Mesenchymal stem cell (in vitro differentiated cells and primary cell): Measurements from ENCODE around the gene PLEKHB1.

Source experiments
- DNase-seq: peaks from one replicate; pipeline ENCODE4 v3.0.0-alpha.2; 2013
- H2AFZ ChIP-seq: one replicate; pipeline ENCODE4 v1.6.1; 2013; ENCODE audit warnings: low read depth, mild to moderate bottlenecking, control low read depth, inconsistent platforms, low read length, moderate library complexity
- H2AK5ac ChIP-seq: 2 replicates; pipeline ENCODE4 v1.6.1; 2013; ENCODE audit warnings: low read length, moderate library complexity, mild to moderate bottlenecking, inconsistent platforms; ENCODE audit not compliant: severe bottlenecking
- H2BK120ac ChIP-seq: one replicate; pipeline ENCODE4 v1.6.1; 2013; ENCODE audit warnings: low read depth, mild to moderate bottlenecking, inconsistent platforms, low read length, moderate library complexity
- H2BK12ac ChIP-seq, 2 experiments: one replicate each; pipeline ENCODE4 v1.6.1; 2013; ENCODE audit warnings: inconsistent platforms in 2 of 2, low read length in 2 of 2, mild to moderate bottlenecking in 2 of 2, moderate library complexity in 2 of 2, control low read depth in 1 of 2
- H2BK15ac ChIP-seq: one replicate; pipeline ENCODE4 v1.6.1; 2013; ENCODE audit warnings: mild to moderate bottlenecking, low read depth, inconsistent platforms; ENCODE audit not compliant: poor library complexity, severe bottlenecking
- H2BK5ac ChIP-seq: 2 replicates; pipeline ENCODE4 v1.6.1; 2013; ENCODE audit warnings: low read depth, mild to moderate bottlenecking, low read length, control low read depth, inconsistent platforms; ENCODE audit not compliant: poor library complexity, severe bottlenecking
- H3K14ac ChIP-seq, 2 experiments: one replicate each; pipeline ENCODE4 v1.6.1; 2013; ENCODE audit warnings: inconsistent platforms in 2 of 2, low read length in 2 of 2, control low read depth in 1 of 2, mild to moderate bottlenecking in 1 of 2, moderate library complexity in 1 of 2
- H3K18ac ChIP-seq, 2 experiments: one replicate each; pipeline ENCODE4 v1.6.1; 2013; ENCODE audit warnings: inconsistent platforms in 2 of 2, low read length in 2 of 2, control low read depth in 1 of 2, low read depth in 1 of 2, mild to moderate bottlenecking in 1 of 2
- H3K23ac ChIP-seq, 2 experiments: one replicate each; pipeline ENCODE4 v1.6.1; 2013; ENCODE audit warnings: inconsistent platforms in 2 of 2, low read length in 2 of 2, mild to moderate bottlenecking in 2 of 2, moderate library complexity in 2 of 2, control low read depth in 1 of 2
- H3K27ac ChIP-seq: 2 replicates; pipeline ENCODE4 v1.5.1; 2013; ENCODE audit warnings: mild to moderate bottlenecking, moderate library complexity, low read length, control low read depth, inconsistent platforms; ENCODE audit not compliant: poor library complexity, severe bottlenecking
- H3K27me3 ChIP-seq, 2 experiments: 2 replicates each; pipeline versions ENCODE4 v1.6.1 to v1.7.0; 2013; ENCODE audit warnings: low read length in 2 of 2, mild to moderate bottlenecking in 2 of 2, moderate library complexity in 2 of 2, control low read depth in 1 of 2, inconsistent platforms in 1 of 2; ENCODE audit not compliant: control insufficient read depth in 1 of 2, insufficient read depth in 1 of 2
- H3K36me3 ChIP-seq, 2 experiments: 2 replicates each; pipeline versions ENCODE4 v1.6.1 to v1.7.0; 2013; ENCODE audit warnings: low read length in 2 of 2, control low read depth in 1 of 2, inconsistent platforms in 1 of 2, low read depth in 1 of 2, mild to moderate bottlenecking in 1 of 2; ENCODE audit not compliant: insufficient read depth in 2 of 2, control insufficient read depth in 1 of 2
- H3K4ac ChIP-seq, 2 experiments: one replicate each; pipeline ENCODE4 v1.6.1; 2013; ENCODE audit warnings: inconsistent platforms in 2 of 2, low read length in 2 of 2, mild to moderate bottlenecking in 2 of 2, moderate library complexity in 2 of 2, control low read depth in 1 of 2, low read depth in 1 of 2
- H3K4me1 ChIP-seq: 2 replicates; pipeline ENCODE4 v1.6.1; 2013; ENCODE audit warnings: low read depth, low read length, control low read depth; ENCODE audit not compliant: control insufficient read depth, insufficient read depth
- H3K4me2 ChIP-seq: 2 replicates; pipeline ENCODE4 v1.6.1; 2013; ENCODE audit warnings: low read length, mild to moderate bottlenecking, inconsistent platforms; ENCODE audit not compliant: poor library complexity, severe bottlenecking
- H3K4me3 ChIP-seq, 2 experiments: 2 replicates each; pipeline versions ENCODE4 v1.5.1 to v1.7.0; 2013; ENCODE audit warnings: low read length in 2 of 2, mild to moderate bottlenecking in 2 of 2, control low read depth in 1 of 2, low read depth in 1 of 2; ENCODE audit not compliant: insufficient read depth in 1 of 2
- H3K79me1 ChIP-seq: replicated peaks from 2 replicates; pipeline ENCODE4 v1.6.1; 2013; ENCODE audit warnings: mild to moderate bottlenecking, control low read depth, low read length, inconsistent platforms; ENCODE audit not compliant: poor library complexity, severe bottlenecking
- H3K9ac ChIP-seq: 2 replicates; pipeline ENCODE4 v1.7.0; 2013; ENCODE audit warnings: mild to moderate bottlenecking, low read length, moderate library complexity
- H3K9me3 ChIP-seq: 2 replicates; pipeline ENCODE4 v1.7.0; 2013; ENCODE audit warnings: mild to moderate bottlenecking, low read length; ENCODE audit not compliant: control insufficient read depth
- H4K8ac ChIP-seq: one replicate; pipeline ENCODE4 v1.6.1; 2013; ENCODE audit warnings: inconsistent platforms, mild to moderate bottlenecking, low read length, moderate library complexity
- H4K91ac ChIP-seq: one replicate; pipeline ENCODE4 v1.6.1; 2013; ENCODE audit warnings: mild to moderate bottlenecking, low read length, inconsistent platforms
- WGBS: methylation state at CpG from one replicate; pipeline ENCODE4 v1.1.7; 2013; ENCODE audit warnings: mixed read lengths; 5-methylcytosine and 5-hydroxymethylcytosine counted together

Gene PLEKHB1

DNA sequence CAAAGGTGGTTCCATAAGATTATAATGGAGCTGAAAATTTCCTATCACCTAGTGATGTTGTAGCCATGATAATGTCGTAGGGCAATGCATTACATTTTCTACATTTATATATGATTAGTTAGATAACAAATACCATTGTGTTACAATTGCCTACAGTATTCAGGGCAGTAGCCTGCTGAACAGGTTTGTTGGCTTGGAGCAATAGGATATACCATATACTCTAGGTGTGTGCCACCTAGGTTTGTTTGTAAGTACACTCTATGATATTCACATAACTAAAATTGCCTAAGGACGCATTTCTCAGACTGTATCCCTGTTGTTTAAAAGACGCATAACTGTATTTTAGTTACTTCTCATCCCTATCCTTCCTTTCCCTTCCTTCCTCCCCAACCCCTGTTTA lies 13.6 kb downstream of the PLEKHB1 start:
- no peak overlapping the region for H4K91ac ChIP-seq
- no peak overlapping the region for H2AK5ac ChIP-seq
- H3K9ac ChIP-seq: no peak overlapping the region
- no peaks in the 10 kb centered on the region for H3K79me1 ChIP-seq
- no peak overlapping the region for H2BK12ac ChIP-seq
- H4K8ac ChIP-seq: no peak overlapping the region
- no peak for DNase-seq
- 100% methylated on average over 2 of the region's 3 CpGs for WGBS
- H3K4me1 ChIP-seq: peaks cover 8% of the 10 kb centered on the region
- H3K27me3 ChIP-seq: peaks cover 0 to 11% of the 10 kb centered on the region in 2 experiments
- H3K4me2 ChIP-seq: no peak overlapping the region
- no peak overlapping the region for H3K27ac ChIP-seq
- no peak overlapping the region for H3K18ac ChIP-seq
- H3K36me3 ChIP-seq: no peaks in the 10 kb centered on the region
- H3K9me3 ChIP-seq: no peaks in the 10 kb centered on the region
- H3K23ac ChIP-seq: no peak overlapping the region
- H2BK120ac ChIP-seq: no peak overlapping the region
- no peak overlapping the region for H2BK15ac ChIP-seq
- H3K14ac ChIP-seq: no peak overlapping the region
- no peak overlapping the region for H2AFZ ChIP-seq
- no peak overlapping the region for H3K4me3 ChIP-seq
- H2BK5ac ChIP-seq: no peak overlapping the region
- no peak overlapping the region for H3K4ac ChIP-seq

GRCh38 chr11:73660497-73661034 lies 14.2 kb downstream of the PLEKHB1 start:
- H3K4me2 ChIP-seq: peak overlapping the region; percentile 93
- H2AK5ac ChIP-seq: no peak overlapping the region
- H2BK15ac ChIP-seq: no peak overlapping the region
- H2BK5ac ChIP-seq: no peak overlapping the region
- H3K9me3 ChIP-seq: no peaks in the 10 kb centered on the region
- peak overlapping the region; percentile 78 for H4K8ac ChIP-seq
- peak overlapping the region; percentile 82 for H4K91ac ChIP-seq
- no peak overlapping the region for H2AFZ ChIP-seq
- H3K4me1 ChIP-seq: peaks cover 8% of the 10 kb centered on the region
- H3K23ac ChIP-seq: no peak overlapping the region
- no peak overlapping the region for H3K27ac ChIP-seq
- peak overlapping the region; percentile 87 for H3K9ac ChIP-seq
- H3K27me3 ChIP-seq: peaks cover 0 to 11% of the 10 kb centered on the region in 2 experiments
- no peaks in the 10 kb centered on the region for H3K79me1 ChIP-seq
- no peak overlapping the region for H3K14ac ChIP-seq
- H3K4me3 ChIP-seq: peak overlapping the region; percentile 20 to 75
- 47% methylated on average over 25 of the region's 25 CpGs for WGBS
- H3K18ac ChIP-seq: peak overlapping the region in 1 of 2 experiments; percentile 31
- H3K36me3 ChIP-seq: no peaks in the 10 kb centered on the region
- no peak overlapping the region for H2BK12ac ChIP-seq
- no peak for DNase-seq
- no peak overlapping the region for H2BK120ac ChIP-seq
- peak overlapping the region in 1 of 2 experiments; percentile 27 for H3K4ac ChIP-seq

- WGBS: 7% methylated on average over 38 of the region's 40 CpGs
- Histone ChIP-seq H3K27me3 (peaks cover 0 to 11% of the 10 kb centered on the region in 2 experiments), H3K4me1 (peaks cover 8% of the 10 kb centered on the region)
Observed at GRCh38 chr11:73661035-73661628, 14.8 kb downstream of the PLEKHB1 start.

DNA sequence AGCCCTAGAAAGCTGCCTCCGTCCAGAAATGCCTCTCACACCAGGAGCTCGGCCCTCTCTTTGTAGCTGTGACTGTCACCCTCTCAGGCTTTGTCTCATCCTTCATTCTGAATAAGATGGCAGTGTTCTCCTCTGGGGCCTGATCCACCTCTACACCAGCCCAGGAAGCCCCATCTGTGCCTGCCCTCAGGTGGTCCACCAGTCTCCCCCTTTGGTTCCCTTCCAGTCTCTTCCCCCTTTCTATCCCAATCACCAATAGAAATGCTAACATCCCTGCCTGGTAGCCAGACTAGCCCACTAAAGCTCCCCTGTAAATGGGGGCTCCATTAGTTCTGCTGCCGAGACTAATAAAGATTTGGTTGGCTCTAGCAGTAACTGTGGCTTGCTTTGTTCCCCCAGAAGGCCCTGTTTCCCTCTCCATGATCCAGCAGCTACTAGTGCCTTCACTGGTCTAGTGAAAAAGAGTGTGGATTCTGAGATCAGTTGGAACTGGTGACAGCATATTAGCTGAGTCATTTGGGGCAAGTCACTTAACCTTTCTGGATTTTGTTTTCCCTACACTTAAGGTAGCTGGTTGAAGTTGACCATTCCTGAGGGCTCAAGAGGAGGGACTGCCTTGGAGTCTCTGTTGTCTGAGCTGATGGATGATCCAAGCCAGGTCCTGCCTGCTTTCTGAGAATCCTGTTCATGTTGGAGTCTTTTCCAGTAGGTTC lies 16.2 kb downstream of the PLEKHB1 start:
- H2BK12ac ChIP-seq: no peak overlapping the region
- no peak overlapping the region for H2BK15ac ChIP-seq
- no peak overlapping the region for H2AK5ac ChIP-seq
- no peak overlapping the region for H2BK120ac ChIP-seq
- H3K18ac ChIP-seq: no peak overlapping the region
- no peak overlapping the region for H2BK5ac ChIP-seq
- H3K4me1 ChIP-seq: peaks cover 8% of the 10 kb centered on the region
- H3K4me2 ChIP-seq: no peak overlapping the region
- WGBS: 84% methylated on average over 3 of the region's 3 CpGs
- H3K36me3 ChIP-seq: no peaks in the 10 kb centered on the region
- no peak overlapping the region for H3K14ac ChIP-seq
- DNase-seq: peak; percentile 66
- no peaks in the 10 kb centered on the region for H3K9me3 ChIP-seq
- H3K23ac ChIP-seq: no peak overlapping the region
- H4K8ac ChIP-seq: no peak overlapping the region
- no peak overlapping the region for H3K4me3 ChIP-seq
- no peaks in the 10 kb centered on the region for H3K79me1 ChIP-seq
- H3K27ac ChIP-seq: no peak overlapping the region
- no peak overlapping the region for H4K91ac ChIP-seq
- no peak overlapping the region for H3K4ac ChIP-seq
- peaks cover 0 to 11% of the 10 kb centered on the region in 2 experiments for H3K27me3 ChIP-seq
- peak overlapping the region; percentile 8 for H3K9ac ChIP-seq
- H2AFZ ChIP-seq: no peak overlapping the region

More at GRCh38 chr11:73661035-73661628, 14.8 kb downstream of the PLEKHB1 start:
- peak overlapping the region; percentile 87 for H3K9ac ChIP-seq
- H3K27ac ChIP-seq: no peak overlapping the region
- H3K18ac ChIP-seq: peak overlapping the region in 1 of 2 experiments; percentile 71
- H2BK120ac ChIP-seq: no peak overlapping the region
- peak overlapping the region; percentile 81 for H2AFZ ChIP-seq
- H2BK12ac ChIP-seq: peak overlapping the region in 1 of 2 experiments; percentile 68
- no peak overlapping the region for H2AK5ac ChIP-seq
- peak overlapping the region; percentile 87 for H4K8ac ChIP-seq
- peak overlapping the region; percentile 39 to 75 for H3K4me3 ChIP-seq
- H2BK5ac ChIP-seq: no peak overlapping the region
- H3K4ac ChIP-seq: peak overlapping the region in 1 of 2 experiments; percentile 46
- DNase-seq: peak; percentile 83
- H2BK15ac ChIP-seq: no peak overlapping the region
- no peak overlapping the region for H4K91ac ChIP-seq
- H3K36me3 ChIP-seq: no peaks in the 10 kb centered on the region
- H3K14ac ChIP-seq: no peak overlapping the region
- H3K79me1 ChIP-seq: no peaks in the 10 kb centered on the region
- H3K9me3 ChIP-seq: no peaks in the 10 kb centered on the region
- H3K4me2 ChIP-seq: peak overlapping the region; percentile 93
- no peak overlapping the region for H3K23ac ChIP-seq
